ENCODE measurements around the gene TBCE.

Gene TBCE

GRCh38 chr1:235402457-235403200 is 35.4 kb downstream of the TBCE start:
- no peak for TF ChIP-seq CTCF (IDR thresholded peaks at IDR 0.05; ENCODE audit: low read depth, low read length, missing control alignments)
- DNase-seq (ENCODE audit: low read depth): no peak
- no peak overlapping the region for H3K4me3 ChIP-seq (ENCODE audit: low read depth, low read length)

GRCh38 chr1:235403593-235403992 is 36.4 kb downstream of the TBCE start:
- no peak overlapping the region for H3K4me3 ChIP-seq (ENCODE audit: low read depth, low read length)
- no peak for TF ChIP-seq CTCF (IDR thresholded peaks at IDR 0.05; ENCODE audit: low read depth, low read length, missing control alignments)
- DNase-seq (ENCODE audit: low read depth): no peak

GRCh38 chr1:235404190-235404589 is 37.0 kb downstream of the TBCE start:
- no peak for DNase-seq (ENCODE audit: low read depth)
- no peak for TF ChIP-seq CTCF (IDR thresholded peaks at IDR 0.05; ENCODE audit: low read depth, low read length, missing control alignments)

GRCh38 chr1:235407419-235407818 is 40.2 kb downstream of the TBCE start:
- no peak for TF ChIP-seq CTCF (IDR thresholded peaks at IDR 0.05; ENCODE audit: low read depth, low read length, missing control alignments)
- no peak for DNase-seq (ENCODE audit: low read depth)
- H3K4me3 ChIP-seq (ENCODE audit: low read depth, low read length): no peak overlapping the region

More at GRCh38 chr1:235404190-235404589, 37.0 kb downstream of the TBCE start:
- no peak overlapping the region for H3K4me3 ChIP-seq (ENCODE audit: low read depth, low read length)

GRCh38 chr1:235408503-235408960 is 41.3 kb downstream of the TBCE start:
- H3K4me3 ChIP-seq (ENCODE audit: low read depth, low read length): no peak overlapping the region
- TF ChIP-seq CTCF (IDR thresholded peaks at IDR 0.05; ENCODE audit: low read depth, low read length, missing control alignments): no peak
- DNase-seq (ENCODE audit: low read depth): no peak

- DNase-seq (ENCODE audit: low read depth): no peak
- no peak for TF ChIP-seq CTCF (IDR thresholded peaks at IDR 0.05; ENCODE audit: low read depth, low read length, missing control alignments)
- H3K4me3 ChIP-seq (ENCODE audit: low read depth, low read length): no peak overlapping the region
Measured at GRCh38 chr1:235409042-235409820, 42.0 kb downstream of the TBCE start.
